KMS-11 (cell line): ENCODE measurements around the gene APBA3.

ENCODE experiments used
- H2AFZ ChIP-seq: fragments of 200-600 bp; sonication (generic); 2 replicates; pipeline ENCODE4 v1.6.1; 2016; ENCODE audit warnings: antibody characterized with exemption, mixed run types, low read depth
- H3K27ac ChIP-seq: fragments of 200-600 bp; sonication (generic); 2 replicates; pipeline ENCODE4 v1.6.1; 2016; ENCODE audit warnings: mild to moderate bottlenecking, mixed run types
- H3K27me3 ChIP-seq: fragments of 200-600 bp; sonication (generic); 2 replicates; pipeline ENCODE4 v1.6.1; 2017; ENCODE audit warnings: mild to moderate bottlenecking, low read depth, mixed run types, moderate library complexity; ENCODE audit not compliant: insufficient read depth
- H3K36me3 ChIP-seq: fragments of 200-600 bp; sonication (generic); 2 replicates; pipeline ENCODE4 v1.6.1; 2017; ENCODE audit warnings: mild to moderate bottlenecking, mixed run types; ENCODE audit not compliant: insufficient read depth
- H3K4me1 ChIP-seq: fragments of 200-600 bp; sonication (generic); 2 replicates; pipeline ENCODE4 v1.6.1; 2016; ENCODE audit warnings: mild to moderate bottlenecking, low read depth, mixed run types; ENCODE audit not compliant: poor library complexity, severe bottlenecking
- H3K4me2 ChIP-seq: fragments of 200-600 bp; sonication (generic); 2 replicates; pipeline ENCODE4 v1.7.0; 2016; ENCODE audit warnings: mild to moderate bottlenecking, mixed run types
- H3K4me3 ChIP-seq: fragments of 200-600 bp; sonication (generic); IDR thresholded peaks from 2 replicates; pipeline ENCODE4 v1.6.1; 2017; ENCODE audit warnings: low read depth, low read length, mixed read lengths; ENCODE audit not compliant: insufficient read depth
- H3K79me2 ChIP-seq: fragments of 200-600 bp; sonication (generic); 2 replicates; pipeline ENCODE4 v1.6.1; 2016; ENCODE audit warnings: low read depth, mixed run types; ENCODE audit not compliant: insufficient read depth
- H3K9ac ChIP-seq: fragments of 200-600 bp; sonication (generic); 2 replicates; pipeline ENCODE4 v1.6.1; 2016; ENCODE audit warnings: mild to moderate bottlenecking, mixed run types
- H4K20me1 ChIP-seq: fragments of 200-600 bp; sonication (generic); 2 replicates; pipeline ENCODE4 v1.6.1; 2016; ENCODE audit warnings: mild to moderate bottlenecking, mixed run types; ENCODE audit not compliant: insufficient read depth
- TF ChIP-seq, protein P1 (sequence below): fragments of 200-600 bp; sonication (generic); conservative IDR thresholded peaks from 2 replicates; pipeline ENCODE4 v1.6.1; 2017; ENCODE audit warnings: low read depth, mild to moderate bottlenecking, antibody characterized with exemption, low read length, moderate library complexity, mixed read lengths

APBA3 gene

DNA sequence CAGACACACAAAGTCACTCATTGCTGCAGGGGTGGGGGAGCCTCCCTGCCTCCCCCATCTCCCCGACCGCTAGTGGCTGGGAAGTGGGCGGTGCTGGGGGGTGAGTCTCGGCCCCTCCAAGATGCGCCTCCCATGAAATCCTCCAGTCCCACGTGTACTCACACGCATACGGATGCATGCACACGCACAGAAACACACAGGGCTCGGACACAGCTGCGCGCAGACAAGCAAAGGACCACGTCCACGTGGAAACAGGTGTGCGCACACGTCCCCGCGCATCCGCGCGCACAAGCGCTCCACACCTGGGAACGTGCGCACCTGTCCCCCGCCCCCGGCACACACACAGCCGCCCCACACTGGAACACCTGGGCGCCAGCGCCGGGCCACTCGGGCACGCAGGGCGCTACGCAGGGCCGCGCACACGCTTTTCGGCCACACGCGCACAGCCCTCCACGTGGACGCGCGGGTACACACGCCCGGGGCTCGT lies 24.0 kb upstream of the APBA3 start:
- Histone ChIP-seq H3K27me3 (peaks cover 58% of the 10 kb centered on the region), H3K9ac (no peak overlapping the region), H3K4me3 (no peak overlapping the region), H3K36me3 (no peaks in the 10 kb centered on the region), H3K27ac (no peak overlapping the region), H3K4me1 (no peaks in the 10 kb centered on the region), H3K79me2 (no peaks in the 10 kb centered on the region), H4K20me1 (no peaks in the 10 kb centered on the region), H3K4me2 (no peak overlapping the region), H2AFZ (no peak overlapping the region)
- TF ChIP-seq, protein P1, sequence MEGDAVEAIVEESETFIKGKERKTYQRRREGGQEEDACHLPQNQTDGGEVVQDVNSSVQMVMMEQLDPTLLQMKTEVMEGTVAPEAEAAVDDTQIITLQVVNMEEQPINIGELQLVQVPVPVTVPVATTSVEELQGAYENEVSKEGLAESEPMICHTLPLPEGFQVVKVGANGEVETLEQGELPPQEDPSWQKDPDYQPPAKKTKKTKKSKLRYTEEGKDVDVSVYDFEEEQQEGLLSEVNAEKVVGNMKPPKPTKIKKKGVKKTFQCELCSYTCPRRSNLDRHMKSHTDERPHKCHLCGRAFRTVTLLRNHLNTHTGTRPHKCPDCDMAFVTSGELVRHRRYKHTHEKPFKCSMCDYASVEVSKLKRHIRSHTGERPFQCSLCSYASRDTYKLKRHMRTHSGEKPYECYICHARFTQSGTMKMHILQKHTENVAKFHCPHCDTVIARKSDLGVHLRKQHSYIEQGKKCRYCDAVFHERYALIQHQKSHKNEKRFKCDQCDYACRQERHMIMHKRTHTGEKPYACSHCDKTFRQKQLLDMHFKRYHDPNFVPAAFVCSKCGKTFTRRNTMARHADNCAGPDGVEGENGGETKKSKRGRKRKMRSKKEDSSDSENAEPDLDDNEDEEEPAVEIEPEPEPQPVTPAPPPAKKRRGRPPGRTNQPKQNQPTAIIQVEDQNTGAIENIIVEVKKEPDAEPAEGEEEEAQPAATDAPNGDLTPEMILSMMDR = no peak

DNA sequence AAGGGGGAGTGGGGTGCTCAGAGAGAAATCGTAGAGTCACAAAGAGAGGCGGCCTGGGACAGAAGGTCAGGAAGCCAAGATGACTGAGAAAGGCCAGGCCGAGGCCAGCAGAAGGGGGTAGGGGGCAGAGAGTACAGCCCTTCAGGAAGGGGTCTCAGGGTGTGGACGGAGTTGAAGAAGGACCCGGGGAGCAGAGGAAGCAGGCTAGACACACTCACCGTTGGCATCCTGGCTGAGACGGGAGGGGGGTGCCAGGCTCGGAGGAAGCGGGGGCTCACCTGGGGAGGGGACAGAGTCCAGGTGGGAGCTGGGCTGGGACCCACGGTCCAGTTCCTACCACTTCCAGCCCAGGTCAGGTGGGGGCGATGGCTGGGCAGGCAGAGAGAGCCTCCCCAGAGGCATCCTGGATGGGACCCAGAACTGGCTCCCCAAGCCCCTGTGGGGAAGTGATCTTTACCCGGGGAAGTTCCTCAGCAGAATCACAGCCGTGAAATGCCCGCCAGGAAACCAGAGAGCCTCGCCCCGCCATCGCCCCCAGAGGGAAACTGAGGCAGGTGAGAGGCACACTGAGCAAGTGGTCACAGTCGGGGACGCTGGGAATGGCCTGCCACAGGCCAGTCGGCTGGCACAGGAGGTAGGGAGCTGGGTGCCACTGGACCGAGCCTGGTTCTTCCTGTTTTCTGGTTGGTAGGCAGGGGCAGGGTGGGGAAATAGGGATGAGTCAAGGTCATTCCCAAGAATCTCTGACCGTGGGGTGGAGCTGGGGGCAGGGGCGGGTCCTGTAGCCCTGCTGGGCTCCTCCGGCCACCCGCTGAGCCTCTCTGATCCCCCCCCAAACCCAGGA lies 23.3 kb upstream of the APBA3 start:
- Histone ChIP-seq H3K36me3 (no peaks in the 10 kb centered on the region), H3K79me2 (no peaks in the 10 kb centered on the region), H3K27ac (no peak overlapping the region), H3K4me3 (no peak overlapping the region), H3K9ac (no peak overlapping the region), H3K4me1 (no peaks in the 10 kb centered on the region), H2AFZ (no peak overlapping the region), H4K20me1 (no peaks in the 10 kb centered on the region), H3K27me3 (peaks cover 55% of the 10 kb centered on the region), H3K4me2 (no peak overlapping the region)
- TF ChIP-seq, protein P1 = no peak

DNA sequence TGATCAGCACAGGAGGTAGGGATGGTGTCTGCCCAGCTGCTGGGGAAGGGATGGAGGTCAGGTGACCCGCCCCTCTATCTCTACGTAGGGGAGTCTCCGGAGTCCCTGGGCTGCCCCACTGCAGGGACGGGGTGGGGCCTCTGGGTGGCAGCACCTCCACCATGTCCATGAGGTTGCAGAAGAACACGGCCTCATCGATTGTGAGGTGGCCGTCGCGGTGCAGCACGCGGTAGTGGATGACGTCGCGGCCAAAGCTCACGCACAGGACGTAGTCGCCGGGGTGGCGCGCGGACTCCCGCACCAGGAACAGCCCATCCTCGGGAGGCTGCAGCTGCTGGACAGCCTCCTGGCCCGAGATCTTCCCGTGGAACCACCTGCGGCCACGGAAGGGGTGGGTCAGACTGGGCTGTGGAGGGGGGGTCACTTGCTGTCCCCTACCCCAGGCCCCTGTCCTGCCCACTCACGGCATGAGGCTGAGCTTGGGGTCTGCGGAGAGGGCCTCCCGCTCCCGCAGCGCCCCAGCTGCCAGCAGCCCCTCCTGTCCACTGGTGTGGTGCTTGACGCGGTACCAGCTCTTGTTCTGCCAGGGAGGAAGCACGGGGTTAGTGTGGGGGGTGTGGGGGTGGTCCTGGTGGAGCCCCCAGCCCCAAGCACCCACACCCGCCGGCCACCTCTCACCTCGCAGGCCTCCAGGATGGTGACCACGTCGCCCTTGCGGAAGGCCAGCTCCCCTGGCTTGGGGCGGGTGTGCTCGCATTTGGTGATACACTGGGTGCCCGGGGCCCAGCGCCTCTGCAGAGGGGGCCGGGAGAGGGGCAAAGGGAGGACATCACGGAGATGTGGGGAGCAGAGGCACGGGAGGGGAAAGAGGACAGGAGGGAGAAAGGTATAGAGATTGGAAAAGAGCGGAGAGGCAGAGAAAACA lies 22.4 kb upstream of the APBA3 start:
- Histone ChIP-seq H3K4me2 (no peak overlapping the region), H3K79me2 (no peaks in the 10 kb centered on the region), H4K20me1 (no peaks in the 10 kb centered on the region), H3K36me3 (no peaks in the 10 kb centered on the region), H3K4me1 (no peaks in the 10 kb centered on the region), H2AFZ (no peak overlapping the region), H3K9ac (no peak overlapping the region), H3K27me3 (peaks cover 49% of the 10 kb centered on the region), H3K4me3 (no peak overlapping the region), H3K27ac (no peak overlapping the region)
- TF ChIP-seq, protein P1 = no peak

DNA sequence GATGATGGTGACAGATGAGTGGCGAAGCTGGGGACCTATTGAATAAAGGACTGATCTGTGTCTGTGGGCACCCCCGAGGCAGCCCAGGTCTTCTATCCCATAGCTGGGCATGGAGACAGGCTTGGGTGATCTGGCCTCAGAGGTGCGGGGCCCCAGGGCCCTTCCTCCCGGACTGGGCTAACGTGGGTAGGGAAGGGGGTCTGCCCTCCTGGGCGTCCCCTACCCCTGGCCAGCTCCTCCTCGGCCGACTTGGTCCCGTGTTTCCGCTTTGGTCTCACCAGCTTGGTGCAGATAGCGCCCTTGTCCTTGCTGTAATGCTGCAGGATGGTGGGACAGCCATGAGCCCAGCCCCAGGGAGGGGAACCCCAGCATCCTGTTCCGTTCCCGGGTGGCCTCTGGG lies 21.4 kb upstream of the APBA3 start:
- H3K9ac ChIP-seq = no peak overlapping the region
- no peaks in the 10 kb centered on the region for H3K36me3 ChIP-seq
- no peaks in the 10 kb centered on the region for H3K4me1 ChIP-seq
- H3K79me2 ChIP-seq = no peaks in the 10 kb centered on the region
- H3K4me3 ChIP-seq = no peak overlapping the region
- TF ChIP-seq, protein P1 = no peak
- no peaks in the 10 kb centered on the region for H4K20me1 ChIP-seq
- peaks cover 47% of the 10 kb centered on the region for H3K27me3 ChIP-seq
- no peak overlapping the region for H2AFZ ChIP-seq
- H3K4me2 ChIP-seq = no peak overlapping the region
- no peak overlapping the region for H3K27ac ChIP-seq
